Activated CD4-positive, alpha-beta T cell treated with anti-CD3 and anti-CD28 coated beads for 48 hours (primary cell): Measurements from ENCODE around the gene LGR5.
"Not testable (repeated sequence)": the region's sequence is repeated elsewhere in the genome, so short reads cannot be mapped to it uniquely, and the experiment has no call there.

Experiments used
- DNase-seq: peaks from one replicate; pipeline ENCODE4 v3.0.0-alpha.2; 2020

Gene LGR5

DNA sequence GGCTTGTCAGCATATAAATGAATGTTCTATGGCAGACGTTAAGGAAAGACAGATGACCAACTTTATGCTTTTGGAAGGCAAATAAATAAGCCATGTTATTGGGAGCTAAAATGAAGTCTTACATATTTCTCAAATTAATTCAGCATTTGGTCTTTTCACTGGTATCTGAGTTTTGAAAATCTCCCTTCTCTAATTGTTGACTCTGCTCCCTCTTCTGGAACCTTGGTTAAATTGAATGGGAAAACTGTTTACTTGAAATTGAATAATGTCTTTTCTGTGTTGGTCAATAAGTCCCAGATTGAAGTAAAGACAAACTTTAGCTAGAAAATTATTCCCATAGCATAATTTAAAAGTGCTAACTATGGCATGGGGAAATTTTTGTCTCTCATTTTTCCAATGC is 38.7 kb downstream of the LGR5 start:
- DNase-seq, result no peak

DNA sequence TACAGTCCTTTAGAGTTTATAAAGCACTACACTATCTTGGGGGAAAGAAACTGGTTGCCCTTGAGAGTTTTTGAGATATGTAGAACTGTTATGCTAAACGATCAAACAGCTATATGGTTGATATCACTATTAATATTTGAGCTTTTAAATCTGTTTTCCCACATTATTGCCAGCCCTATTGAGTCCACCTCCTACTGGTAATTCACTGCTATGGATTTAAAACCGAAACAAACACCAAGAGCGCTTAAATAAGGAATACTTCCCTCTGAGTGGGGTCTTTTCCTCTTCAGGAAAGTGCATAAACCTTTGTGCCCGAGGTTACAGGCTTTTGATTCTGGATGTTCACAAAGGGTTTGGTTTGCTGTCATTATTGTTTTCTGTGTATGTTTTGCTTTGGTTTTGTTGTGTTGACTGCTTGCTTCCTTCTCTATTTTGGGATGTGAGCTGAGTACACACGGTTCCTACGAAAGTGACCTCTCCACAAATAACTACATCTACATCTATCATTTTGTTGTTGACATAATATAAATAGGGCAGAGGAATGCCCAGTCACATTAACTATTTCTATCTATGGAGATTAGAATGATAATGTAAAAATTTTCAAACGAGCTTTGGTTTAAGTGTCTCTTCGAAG is 44.8 kb downstream of the LGR5 start:
- no peak for DNase-seq

DNA sequence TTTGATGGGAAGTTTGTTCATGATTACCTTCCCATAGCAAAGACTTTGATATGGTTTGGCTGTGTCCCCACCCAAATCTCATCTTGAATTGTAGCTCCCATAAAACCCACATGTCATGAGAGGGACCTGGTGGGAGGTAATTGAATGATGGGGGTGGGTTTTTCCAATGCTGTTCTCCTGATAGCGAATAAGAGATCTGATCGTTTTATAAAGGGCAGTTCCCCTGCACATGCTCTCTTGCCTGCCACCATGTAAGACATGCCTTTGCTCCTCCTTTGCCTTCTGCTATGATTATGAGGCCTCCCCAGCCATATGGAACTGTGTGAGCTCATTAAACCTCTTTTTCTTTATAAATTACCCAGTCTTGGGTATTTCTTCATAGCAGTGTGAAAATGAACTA is 51.2 kb downstream of the LGR5 start:
- DNase-seq, result not testable (repeated sequence)

DNA sequence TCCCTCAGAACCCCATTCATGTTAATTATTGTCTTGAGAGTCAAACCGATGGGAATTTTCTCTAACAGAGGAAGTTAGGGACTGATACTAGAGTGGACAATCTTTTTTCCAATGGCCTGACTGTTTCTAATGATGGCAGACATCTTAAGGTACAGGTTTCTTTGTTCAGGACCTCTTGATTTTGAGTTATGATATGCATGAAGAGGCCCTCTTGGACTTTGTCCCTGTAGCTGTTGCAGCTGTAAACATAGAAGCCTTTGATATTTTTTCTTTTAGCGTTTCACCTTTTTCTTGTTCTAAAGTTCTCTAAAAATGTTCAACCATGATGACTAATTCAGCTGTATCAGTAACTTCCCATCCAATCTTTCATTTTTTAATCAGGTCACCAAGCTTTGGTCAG is 53.0 kb downstream of the LGR5 start:
- DNase-seq, result no peak

DNA sequence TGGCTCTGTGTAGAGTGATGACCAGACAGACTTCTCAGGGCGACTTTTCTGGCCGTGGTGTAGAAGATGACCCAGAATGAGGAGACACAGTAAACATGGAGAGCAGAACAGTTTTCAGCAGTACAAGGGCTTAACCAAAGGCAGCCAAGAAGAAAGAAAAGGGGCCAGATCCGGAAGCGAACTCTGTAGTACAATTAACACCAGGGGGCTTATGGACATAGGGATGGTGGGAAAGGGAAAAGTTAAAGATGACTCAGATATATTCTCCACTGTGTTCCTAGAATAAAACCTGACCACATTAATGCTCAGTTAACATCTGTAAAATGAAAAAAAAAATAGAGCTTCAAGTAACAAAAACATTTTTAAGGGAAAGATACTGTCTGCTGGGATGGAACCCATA is 60.2 kb downstream of the LGR5 start:
- DNase-seq, result no peak

DNA sequence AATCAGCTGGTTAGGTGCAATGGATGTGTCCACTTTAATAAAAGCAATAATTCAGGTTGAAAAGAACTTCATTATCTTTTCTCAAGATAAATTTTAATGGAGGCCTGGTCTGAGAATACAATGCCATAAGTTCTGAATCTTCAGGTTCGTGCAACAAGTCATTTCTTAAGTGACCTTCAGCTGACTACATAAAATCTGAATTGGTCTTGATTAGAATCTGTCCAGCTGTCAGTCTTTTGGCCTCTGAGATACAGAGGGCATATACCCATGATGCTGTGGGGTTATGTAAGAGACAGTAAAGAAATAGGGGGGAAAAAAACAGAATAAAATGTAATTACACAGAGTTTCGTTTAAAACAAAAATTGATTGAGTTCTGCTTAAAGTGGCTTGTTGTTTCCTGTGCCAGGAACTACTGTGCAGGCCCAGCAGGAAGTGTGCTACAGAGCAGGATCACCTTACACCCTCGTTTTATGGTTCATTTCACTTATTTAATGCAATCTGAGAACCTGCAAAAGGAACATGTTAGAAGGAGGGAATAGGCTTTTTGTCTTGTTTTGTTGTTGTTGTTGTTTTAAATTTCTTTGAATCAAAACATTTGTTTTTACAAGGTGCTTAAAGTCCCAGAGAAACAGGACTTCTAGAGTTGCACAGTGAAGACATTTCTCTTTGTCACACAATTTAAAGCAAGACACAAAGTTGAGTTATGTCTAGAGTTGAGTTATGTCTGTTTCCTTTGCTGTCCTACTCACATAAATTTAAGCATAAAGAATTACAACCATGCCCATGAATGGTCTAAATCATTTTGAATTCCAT is 64.2 kb downstream of the LGR5 start:
- DNase-seq, result no peak

DNA sequence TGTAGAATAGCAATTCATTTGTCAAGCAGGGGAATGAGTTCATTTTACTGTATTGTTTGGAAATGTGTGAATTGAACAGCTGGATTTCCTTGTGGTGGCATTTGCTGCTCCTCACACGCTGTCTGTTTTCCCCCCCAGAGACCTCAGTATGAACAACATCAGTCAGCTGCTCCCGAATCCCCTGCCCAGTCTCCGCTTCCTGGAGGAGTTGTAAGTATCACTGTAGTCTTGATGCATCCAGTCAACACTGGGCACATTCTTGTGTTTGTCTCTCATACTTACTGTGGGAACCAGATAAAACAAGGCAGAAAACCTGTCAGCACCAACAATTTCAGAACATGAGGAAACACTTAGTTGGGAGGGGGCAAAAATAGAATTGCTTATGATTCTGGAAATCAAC is 64.9 kb downstream of the LGR5 start:
- DNase-seq, result no peak

DNA sequence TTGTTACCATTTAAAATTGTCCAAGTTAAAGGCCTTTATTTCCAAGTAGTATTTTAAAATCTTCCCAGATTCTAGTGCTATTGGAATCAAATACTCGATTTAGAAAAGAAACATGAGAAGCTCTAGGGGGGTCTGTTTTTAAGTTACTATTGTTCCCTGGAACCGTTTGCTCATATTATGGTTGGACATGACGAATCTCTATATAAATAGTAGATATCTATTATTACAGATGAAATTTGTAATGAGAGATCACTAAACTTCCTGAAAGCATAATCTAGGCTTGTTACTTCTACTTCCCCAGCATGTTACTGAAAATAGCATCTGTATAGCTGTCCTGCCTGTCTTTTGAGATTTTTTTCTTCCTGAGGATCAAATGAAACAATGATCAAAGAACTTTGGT is 70.1 kb downstream of the LGR5 start:
- no peak for DNase-seq

DNA sequence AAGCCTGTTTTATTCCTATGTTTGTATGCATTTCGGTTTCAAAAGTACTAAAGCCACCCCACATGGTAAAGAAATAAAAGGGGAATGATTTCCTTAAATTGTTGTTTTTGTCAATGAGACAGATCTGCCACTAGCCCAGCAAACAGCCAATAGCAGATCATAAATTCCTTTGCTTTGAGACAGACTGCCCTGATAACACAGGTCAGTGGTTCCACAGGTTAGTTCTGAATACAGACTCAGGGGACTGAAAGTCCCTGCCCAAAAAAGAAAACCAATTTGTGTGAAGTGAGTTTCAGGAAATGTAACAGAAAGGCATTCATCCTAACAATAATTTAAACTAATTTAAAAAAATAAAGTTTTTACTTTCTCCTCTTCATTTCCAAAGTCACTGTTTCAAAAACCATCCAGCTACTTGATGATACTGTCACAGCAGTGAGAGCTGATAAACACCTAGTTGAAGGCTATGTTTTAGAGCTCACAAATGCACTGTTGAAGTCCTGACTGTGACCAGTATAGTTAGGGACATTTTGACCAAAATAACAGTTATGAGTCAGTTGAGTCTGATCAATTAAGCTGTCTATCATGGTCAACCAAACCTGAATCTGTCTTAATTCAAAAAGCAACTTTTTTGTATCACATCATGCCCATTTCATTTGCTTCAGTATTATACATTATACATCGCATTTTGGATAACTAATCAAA is 77.7 kb downstream of the LGR5 start:
- no peak for DNase-seq

DNA sequence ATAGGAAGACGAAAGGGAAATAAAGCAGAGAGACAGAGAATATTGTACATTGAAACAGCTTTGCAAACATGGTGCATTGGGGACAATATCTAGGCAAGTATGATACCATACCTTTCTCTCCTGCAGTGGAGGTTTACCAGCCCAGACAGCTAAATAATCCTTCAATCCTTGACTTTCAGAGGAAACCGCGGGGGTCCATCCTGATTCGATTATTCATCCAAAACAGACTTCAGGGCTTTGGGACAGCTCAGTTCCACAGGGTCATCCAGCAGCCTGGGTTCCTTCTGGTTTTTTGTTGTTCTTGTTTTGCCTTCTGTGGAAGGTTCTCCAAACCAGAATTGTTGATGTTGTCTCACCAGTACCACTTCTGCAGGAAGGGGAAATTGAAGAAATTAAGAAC is 81.5 kb downstream of the LGR5 start:
- DNase-seq, result no peak

DNA sequence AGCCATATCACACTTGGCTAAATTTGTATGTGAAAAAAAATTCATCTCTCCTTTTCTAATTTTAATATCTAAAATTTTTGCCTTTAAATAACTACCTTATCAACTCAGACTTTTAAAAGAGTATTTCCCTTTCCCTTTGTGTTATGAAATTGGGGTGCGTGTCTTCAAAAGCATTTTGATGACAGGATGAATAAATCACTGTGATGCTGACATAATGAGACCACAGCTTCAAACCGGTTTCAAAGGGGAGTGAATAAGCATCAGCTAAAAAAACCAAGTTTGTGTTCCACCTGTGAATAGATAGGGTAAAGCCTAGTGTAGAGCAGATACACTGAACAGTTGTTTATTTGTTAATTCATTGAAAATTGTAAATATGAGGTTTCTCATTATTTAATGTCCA is 85.0 kb downstream of the LGR5 start:
- no peak for DNase-seq

DNA sequence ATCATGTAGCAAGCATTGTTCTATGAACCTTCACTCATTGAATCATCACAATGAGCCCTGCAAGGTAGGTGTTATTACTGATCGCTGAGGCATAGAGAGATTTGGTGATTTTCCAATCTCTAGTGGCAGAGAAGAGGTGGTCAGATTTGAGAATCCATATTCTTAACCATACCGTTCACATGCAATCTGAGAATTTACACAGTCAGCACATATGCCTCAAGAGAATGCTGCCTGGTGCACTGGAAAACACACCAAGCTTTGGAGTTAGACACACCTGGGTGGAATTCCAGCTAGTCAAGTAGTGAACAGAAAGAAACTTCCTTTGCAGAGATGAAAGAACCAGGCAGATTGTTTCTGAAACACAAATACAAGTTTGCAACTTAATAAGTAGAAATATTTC is 94.1 kb downstream of the LGR5 start:
- DNase-seq, result no peak

DNA sequence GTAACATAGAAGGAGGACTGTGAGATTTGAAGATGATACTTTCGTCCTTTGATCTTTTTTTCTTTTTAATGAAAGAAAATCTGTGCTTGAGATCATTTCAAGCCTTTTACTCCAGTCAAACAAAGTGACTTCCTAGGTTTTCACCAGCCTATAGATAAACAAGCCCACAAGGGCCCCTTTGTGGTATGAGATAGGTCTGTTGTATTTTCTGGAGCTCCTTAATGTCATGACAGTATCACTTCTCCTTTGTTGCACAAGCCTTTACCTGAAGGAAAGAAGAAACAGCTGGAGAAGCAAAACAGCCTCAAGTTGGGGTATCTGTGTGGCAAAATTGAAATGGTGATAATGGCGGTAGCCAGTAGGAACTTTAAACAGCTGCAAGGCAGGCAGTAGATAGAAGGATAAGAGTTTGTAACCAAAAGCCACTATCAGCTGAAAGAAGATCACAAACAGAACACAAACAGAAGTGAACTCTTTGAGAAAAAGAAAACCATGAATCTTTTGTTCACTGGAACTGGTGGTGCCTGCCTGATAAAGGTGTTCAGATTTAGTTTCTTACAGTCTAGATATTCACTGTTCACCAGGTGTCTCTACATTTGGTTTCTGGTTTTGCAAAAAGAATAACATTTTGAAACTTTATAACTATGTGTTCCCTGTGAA is 96.8 kb downstream of the LGR5 start:
- no peak for DNase-seq

DNA sequence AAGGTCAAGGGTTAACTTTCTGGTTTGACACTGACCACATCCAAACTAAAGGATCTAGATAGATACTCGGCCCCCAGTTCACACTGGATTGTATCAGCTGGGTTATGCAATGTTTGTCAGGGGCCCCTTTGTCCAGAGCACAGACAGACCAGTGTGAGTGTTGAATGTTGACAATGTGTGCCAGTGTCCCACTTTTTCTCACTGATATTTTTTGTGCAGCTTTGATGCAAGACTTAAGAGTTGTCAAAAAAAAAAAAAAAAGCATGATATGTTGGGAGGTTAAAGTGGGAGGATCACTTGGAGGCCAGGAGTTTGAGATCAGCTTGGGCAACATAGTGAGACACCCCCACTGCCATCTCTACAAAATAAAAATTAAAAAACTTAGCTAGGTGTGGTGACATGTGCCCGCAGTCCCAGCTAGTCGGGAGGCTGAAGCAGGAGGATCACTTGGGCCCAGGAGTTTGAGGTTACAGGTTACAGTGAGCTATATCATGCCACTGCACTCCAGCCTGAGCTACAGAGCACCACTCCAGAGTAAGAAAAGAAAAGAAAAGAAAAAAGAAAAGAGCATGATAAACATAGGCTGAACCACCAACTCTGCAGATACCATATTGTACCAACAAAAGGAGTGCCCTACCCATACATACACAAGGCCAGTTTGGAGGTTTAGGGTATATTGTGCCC is 97.5 kb downstream of the LGR5 start:
- no peak for DNase-seq

DNA sequence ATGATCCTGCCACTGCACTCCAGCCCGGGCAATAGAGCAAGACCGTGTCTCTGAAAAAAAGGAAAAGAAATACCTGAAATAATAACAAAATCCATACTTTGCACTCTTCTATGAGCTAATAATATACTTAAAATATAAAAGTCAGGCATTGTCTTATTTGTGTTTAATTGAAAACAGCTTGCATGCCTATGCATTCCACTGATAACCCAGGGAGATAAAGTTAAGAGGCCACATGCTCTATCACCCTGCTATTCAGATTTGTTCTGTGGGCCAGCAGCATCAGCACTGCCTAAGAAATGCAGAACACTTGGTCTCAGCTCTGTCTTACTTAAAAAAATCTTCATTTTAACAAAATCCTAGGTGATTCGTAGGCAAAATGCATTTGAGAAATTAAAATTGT is 99.2 kb downstream of the LGR5 start:
- no peak for DNase-seq

DNA sequence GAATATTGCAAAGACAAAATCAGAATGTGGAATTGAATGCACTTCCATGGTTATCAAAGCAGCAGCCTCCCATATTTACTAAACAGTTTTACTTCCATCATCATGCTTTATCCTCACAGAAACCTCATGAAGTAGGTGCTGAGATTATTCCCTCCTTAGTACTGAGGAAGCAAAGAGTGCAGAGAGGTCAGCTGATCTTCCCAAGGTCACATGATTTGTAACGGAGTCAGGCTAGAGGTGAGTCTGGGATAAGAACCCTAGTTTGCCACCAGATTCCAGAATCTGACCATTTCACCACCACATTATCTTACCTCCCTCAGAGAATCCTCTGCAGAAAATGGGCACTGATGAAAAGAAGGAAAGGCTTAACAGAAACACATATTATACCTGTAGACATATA is 102.0 kb downstream of the LGR5 start:
- DNase-seq, result no peak

DNA sequence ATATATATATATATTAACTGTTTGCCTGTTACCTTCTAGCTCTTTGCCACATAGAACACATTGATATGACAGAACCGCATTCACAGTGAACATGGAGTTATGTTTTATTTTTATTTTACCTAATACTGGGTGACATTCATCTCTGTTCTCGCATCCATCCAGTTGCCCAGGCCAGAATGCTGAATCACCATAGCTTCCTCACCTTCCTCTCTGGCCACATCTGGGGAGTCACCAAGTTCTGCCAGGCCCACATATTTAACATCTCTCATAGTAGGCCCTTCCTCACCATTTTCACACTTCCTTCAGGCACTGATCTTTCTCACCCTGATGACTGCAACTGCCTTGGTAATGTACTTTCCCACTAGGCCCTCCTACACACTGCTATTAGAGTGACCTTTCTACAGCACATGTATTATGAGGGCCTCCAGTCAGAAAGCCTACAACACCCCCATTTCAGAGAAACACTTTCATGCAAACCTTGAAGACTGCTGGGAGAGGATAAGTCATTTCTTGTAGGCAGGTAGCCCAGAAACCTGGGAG is 106.8 kb downstream of the LGR5 start:
- DNase-seq, result no peak

DNA sequence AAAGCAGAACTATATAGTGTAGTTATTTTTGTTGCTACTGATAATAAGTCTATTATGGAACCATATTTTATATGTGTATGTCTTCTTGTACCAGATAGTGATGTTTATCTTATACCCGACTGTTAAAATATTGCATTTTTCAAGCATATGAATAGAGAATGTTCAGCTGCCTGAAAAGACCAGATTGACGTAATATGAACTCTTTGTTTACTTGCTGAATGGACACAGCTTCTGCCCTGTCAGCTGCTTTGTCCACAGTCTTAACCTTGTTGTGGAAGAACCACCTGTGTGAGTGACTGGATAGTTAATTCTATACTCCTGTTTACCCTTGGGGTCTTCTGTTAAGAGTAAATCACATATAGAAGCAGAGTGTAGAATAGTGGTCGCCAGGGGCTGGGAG is 109.3 kb downstream of the LGR5 start:
- no peak for DNase-seq

DNA sequence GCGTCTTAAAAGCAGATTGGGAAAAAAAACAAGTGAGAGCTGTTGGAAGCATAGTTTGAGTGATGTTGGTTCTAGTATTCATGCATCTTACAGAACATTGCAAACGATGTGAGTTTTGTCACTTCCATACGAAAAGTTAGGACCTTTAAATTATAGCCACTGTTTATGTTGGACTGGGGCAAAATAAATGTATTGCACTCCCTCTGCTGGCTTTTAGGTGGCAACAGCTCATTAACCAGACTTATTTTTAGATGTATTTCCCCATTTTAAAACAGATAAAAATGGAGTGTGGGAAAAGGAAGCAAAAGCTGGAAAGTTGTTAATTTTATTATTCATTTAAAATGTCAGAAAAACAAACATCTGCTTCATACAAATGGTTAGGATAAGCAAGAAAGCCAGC is 111.9 kb downstream of the LGR5 start:
- DNase-seq, result no peak

DNA sequence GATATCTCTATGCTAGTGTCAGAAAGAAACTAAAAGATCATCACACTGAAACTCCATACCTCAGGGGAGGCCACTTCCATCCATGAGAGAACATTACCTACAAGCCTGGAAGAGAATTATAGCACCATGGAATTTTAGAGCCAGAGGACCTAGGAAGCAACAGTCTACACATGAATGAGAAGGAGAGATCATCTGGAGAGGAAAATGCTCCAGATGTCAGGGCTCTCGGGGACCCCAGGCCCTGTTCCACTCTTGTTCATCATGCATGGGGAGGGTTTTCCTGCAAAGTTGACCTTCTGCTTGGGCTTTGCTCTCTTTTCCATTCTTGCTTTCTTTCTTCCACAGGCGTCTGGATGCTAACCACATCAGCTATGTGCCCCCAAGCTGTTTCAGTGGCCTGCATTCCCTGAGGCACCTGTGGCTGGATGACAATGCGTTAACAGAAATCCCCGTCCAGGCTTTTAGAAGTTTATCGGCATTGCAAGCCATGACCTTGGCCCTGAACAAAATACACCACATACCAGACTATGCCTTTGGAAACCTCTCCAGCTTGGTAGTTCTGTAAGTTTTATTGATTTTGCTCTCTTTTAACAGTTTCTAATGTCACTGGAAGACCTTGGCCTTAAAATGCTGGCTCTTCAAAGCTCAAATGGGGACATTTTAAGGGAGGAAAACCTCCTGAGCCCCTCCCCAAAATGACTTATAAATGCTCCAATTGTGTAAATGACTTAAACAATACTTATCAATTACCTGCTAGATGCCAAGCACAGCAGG is 113.3 kb downstream of the LGR5 start:
- no peak for DNase-seq

DNA sequence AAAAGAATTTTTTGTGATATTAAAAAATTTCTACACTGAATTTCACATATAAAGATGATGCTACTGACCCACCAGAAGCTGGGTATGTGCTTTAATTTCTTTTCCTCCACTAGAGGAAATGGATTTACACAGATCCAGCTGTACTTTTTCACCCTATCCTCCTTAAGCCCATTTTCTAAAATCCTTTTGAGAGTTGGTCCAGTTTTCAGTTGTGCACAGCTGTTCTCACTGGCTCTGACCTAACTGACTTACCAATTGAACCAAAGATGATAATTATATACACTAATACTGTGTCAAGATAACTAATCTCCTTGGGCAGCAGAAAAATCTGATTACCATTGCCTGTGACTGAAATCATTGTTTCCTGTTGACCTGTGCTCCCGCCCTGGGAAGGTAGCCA is 115.6 kb downstream of the LGR5 start:
- DNase-seq, result no peak

DNA sequence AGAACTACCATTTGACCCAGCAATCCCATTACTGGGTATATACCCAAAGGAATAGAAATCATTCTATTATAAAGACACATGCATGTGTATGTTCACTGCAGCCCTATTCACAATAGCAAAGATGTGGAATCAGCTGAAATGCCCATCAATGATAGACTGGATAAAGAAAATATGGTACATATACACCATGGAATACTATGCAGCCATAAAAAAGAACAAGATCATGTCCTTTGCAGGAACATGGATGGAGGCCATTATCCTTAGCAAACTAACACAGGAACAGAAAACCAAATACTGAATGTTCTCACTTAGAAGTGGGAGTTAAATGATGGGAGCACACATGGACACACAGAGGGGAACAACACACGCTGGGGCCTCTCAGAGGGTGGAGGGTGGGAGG is 116.2 kb downstream of the LGR5 start:
- not testable (repeated sequence) for DNase-seq
